ENCODE results near the gene OS9. TPM values are rescaled to one million over a fixed set of nuclear protein-coding genes. Genes with fewer than 3 reads are reported as not detected.

The OS9 gene
- total and polyA plus RNA-seq, 9 of the 15 experiments (the other 6 are each of a cell fraction or from before 2014, with no cell fraction given) = 4.6 to 105 (median 89.5) TPM

DNA sequence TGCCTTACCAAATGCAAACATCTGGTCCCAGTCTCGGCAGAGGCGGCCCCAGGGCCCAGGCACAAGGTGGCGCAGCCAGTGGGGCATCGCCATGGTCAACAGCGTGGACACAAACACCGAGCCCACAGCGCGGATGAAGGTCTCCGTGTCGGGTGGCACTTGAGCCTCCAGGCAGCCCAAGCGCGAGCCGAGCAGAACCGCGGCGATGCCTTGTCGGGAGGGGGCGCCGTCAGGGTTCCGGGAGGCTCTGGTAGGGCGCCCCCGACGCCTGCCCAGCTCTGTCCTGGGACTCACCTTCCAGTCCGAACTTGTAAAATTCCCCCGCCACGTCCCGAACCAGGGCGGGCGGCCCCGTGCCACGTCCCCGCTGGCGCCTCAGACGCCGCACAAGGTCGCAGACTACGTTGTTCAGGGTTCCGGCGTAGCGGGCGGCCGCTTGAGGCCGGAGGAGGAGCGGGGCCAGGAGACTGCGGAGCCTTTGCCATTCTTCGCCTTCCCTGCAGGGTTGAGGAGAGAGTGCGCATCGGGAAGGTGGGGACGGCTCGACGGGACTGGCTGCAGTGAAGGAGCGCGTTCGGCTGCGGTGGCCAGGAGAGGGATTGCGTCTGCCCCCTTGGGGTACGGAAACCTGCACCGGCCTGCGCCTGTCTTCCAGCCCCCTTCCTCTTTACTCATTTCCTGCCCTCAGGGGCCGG, 71.2 kb downstream of the OS9 start:
- Histone ChIP-seq H3K4me2 (ENCODE audit: insufficient read depth, low read length) (no peak overlapping the region), H3K79me2 (ENCODE audit: control insufficient read depth, insufficient read depth, low read length) (no peaks in the 10 kb centered on the region), H4K20me1 (replicated peaks; ENCODE audit: control insufficient read depth, insufficient read depth, low read length) (no peaks in the 10 kb centered on the region), H3K9me1 (ENCODE audit: control insufficient read depth, insufficient read depth, low read length) (no peaks in the 10 kb centered on the region), H3K4me1 (replicated peaks in 1 of 2; ENCODE audit: control insufficient read depth in 2 of 2, insufficient read depth in 2 of 2, low read length in 2 of 2) (peaks cover 8 to 25% of the 10 kb centered on the region in 2 experiments), H3K27ac (ENCODE audit: extremely low read depth, low read depth, low read length) (no peak overlapping the region), H3K36me3 (ENCODE audit: control insufficient read depth, insufficient read depth, low read length) (peaks cover 24% of the 10 kb centered on the region; the same call in 2 of the 3 replicates), H3K27me3 (ENCODE audit: control insufficient read depth in 2 of 2, insufficient read depth in 2 of 2, low read length in 2 of 2) (no peaks in the 10 kb centered on the region), H3K9ac (ENCODE audit: insufficient read depth in 1 of 2, low read depth in 2 of 2, low read length in 2 of 2) (peak overlapping the region in 1 of 2 experiments; percentile 29; a peak in 1 of 4 replicates), H3K9me3 (replicated peaks; ENCODE audit: control insufficient read depth, insufficient read depth, low read depth, low read length) (no peaks in the 10 kb centered on the region), H3K4me3 (no peak overlapping the region), H2AFZ (ENCODE audit: low read depth, low read length) (no peak overlapping the region)
- no peak for ATAC-seq
- WGBS (ENCODE audit: insufficient coverage, low coverage, missing lambda C conversion rate) = 92% methylated on average over 48 of the region's 60 CpGs
- TF ChIP-seq ZNF76 (CRISPR knock-in tag; IDR thresholded peaks at IDR 0.05; ENCODE audit: borderline replicate concordance) = no peak
- 0 out of 2 replicates have a peak, but pooled peaks have one; percentile 37 for TF ChIP-seq RBM14 (IDR thresholded peaks at IDR 0.05; ENCODE audit: borderline replicate concordance, insufficient read depth, low read depth, low read length)
- TF ChIP-seq ZNF57 (CRISPR knock-in tag; IDR thresholded peaks at IDR 0.05) = no peak
- TF ChIP-seq, protein P1, sequence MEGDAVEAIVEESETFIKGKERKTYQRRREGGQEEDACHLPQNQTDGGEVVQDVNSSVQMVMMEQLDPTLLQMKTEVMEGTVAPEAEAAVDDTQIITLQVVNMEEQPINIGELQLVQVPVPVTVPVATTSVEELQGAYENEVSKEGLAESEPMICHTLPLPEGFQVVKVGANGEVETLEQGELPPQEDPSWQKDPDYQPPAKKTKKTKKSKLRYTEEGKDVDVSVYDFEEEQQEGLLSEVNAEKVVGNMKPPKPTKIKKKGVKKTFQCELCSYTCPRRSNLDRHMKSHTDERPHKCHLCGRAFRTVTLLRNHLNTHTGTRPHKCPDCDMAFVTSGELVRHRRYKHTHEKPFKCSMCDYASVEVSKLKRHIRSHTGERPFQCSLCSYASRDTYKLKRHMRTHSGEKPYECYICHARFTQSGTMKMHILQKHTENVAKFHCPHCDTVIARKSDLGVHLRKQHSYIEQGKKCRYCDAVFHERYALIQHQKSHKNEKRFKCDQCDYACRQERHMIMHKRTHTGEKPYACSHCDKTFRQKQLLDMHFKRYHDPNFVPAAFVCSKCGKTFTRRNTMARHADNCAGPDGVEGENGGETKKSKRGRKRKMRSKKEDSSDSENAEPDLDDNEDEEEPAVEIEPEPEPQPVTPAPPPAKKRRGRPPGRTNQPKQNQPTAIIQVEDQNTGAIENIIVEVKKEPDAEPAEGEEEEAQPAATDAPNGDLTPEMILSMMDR (IDR thresholded peaks at IDR 0.05 in 2 of 3, conservative IDR thresholded peaks at IDR 0.05 in 1 of 3; ENCODE audit: insufficient read depth in 2 of 3, low read depth in 1 of 3, low read length in 3 of 3) = 0 out of 6 replicates have a peak, but pooled peaks of 1 of the 3 experiments have one; percentile 11
- TF ChIP-seq TOE1 (IDR thresholded peaks at IDR 0.05; ENCODE audit: borderline replicate concordance) = no peak
- TF ChIP-seq TOE1 (CRISPR knock-in tag; IDR thresholded peaks at IDR 0.05; ENCODE audit: borderline replicate concordance, low read depth) = no peak
- no peak for TF ChIP-seq CBX1 (IDR thresholded peaks at IDR 0.05; ENCODE audit: low read depth)
- no peak for TF ChIP-seq RCOR1 (IDR thresholded peaks at IDR 0.05; ENCODE audit: borderline replicate concordance in 1 of 2, low read depth in 2 of 2, low read length in 2 of 2)
- no peak for TF ChIP-seq ZNF764 (CRISPR knock-in tag; IDR thresholded peaks at IDR 0.05; ENCODE audit: low read depth)
- TF ChIP-seq ZSCAN29 (IDR thresholded peaks at IDR 0.05) = no peak
- TF ChIP-seq POLR2G (IDR thresholded peaks at IDR 0.05; ENCODE audit: low read depth, low read length) = peak; percentile 41; the same call in 1 of the 2 replicates
- no peak for TF ChIP-seq SRSF7 (optimal IDR thresholded peaks at IDR 0.05; ENCODE audit: low read depth, low read length)
- TF ChIP-seq, protein P2, sequence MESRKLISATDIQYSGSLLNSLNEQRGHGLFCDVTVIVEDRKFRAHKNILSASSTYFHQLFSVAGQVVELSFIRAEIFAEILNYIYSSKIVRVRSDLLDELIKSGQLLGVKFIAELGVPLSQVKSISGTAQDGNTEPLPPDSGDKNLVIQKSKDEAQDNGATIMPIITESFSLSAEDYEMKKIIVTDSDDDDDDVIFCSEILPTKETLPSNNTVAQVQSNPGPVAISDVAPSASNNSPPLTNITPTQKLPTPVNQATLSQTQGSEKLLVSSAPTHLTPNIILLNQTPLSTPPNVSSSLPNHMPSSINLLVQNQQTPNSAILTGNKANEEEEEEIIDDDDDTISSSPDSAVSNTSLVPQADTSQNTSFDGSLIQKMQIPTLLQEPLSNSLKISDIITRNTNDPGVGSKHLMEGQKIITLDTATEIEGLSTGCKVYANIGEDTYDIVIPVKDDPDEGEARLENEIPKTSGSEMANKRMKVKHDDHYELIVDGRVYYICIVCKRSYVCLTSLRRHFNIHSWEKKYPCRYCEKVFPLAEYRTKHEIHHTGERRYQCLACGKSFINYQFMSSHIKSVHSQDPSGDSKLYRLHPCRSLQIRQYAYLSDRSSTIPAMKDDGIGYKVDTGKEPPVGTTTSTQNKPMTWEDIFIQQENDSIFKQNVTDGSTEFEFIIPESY (CRISPR knock-in tag; IDR thresholded peaks at IDR 0.05) = peak; percentile 92
- intact Hi-C loops (cut with micrococcal nuclease) = no loop called here
- in situ Hi-C loops (cut with MboI) = no loop called here
- ChIA-PET POLR2A (interaction anchor here (3.8 kb wide), 1 partner anchor 8 kb away, joined by 26 read pairs; no protein-coding TSS in a partner anchor), CTCF (ENCODE audit: low intra/inter-chr PET ratio) (no interaction called here)
- FAIRE-seq = no peak
- BruUV-seq (replicated peaks) = no TSS peak
- no peak for DNase-seq (ENCODE audit: extremely low read depth in 1 of 4, low spot score in 3 of 4)
